Tibial nerve (tissue), 4 donors: ENCODE results near the gene SDK1.

Experiments
- CTCF ChIP-seq, 5 experiments: fragments of 200-600 bp in 3 of 5; fragments of 450-650 bp in 2 of 5; sonication (generic) in 3 of 5; IDR thresholded peaks; one replicate each; pipeline ENCODE4 v1.5.1; 2016 to 2019; ENCODE audit warnings: antibody characterized with exemption in 5 of 5, mild to moderate bottlenecking in 3 of 5, moderate library complexity in 2 of 5
- EP300 ChIP-seq, 2 donors: sonication (generic); formaldehyde crosslinking; IDR thresholded peaks; one replicate each; pipeline ENCODE4 v1.6.1; 2017; ENCODE audit warnings: antibody characterized with exemption in 2 of 2, mild to moderate bottlenecking in 1 of 2
- POLR2A ChIP-seq, 2 donors: fragments of 450-650 bp; IDR thresholded peaks; one replicate each; pipeline ENCODE4 v1.6.1; 2017; ENCODE audit warnings: antibody characterized with exemption in 2 of 2, mild to moderate bottlenecking in 2 of 2, moderate library complexity in 2 of 2

- TF ChIP-seq CTCF (IDR thresholded peaks at IDR 0.05) (no peak), POLR2A (IDR thresholded peaks at IDR 0.05) (no peak), EP300 (IDR thresholded peaks at IDR 0.05) (no peak)
These were observed 884.1 kb downstream of the SDK1 start for GRCh38 chr7:4185136-4185535.
